ENCODE measurements around the gene KCNK15. TPM values are rescaled to one million over a fixed set of nuclear protein-coding genes. Genes with fewer than 3 reads are reported as not detected.

KCNK15 gene
- total and polyA plus RNA-seq, 7 donors = 0.08 to 0.79 (median 0.21) TPM; not detected in 1

GRCh38 chr20:44703956-44704488 is 41.6 kb upstream of the KCNK15 start:
- Histone ChIP-seq H3K9me3 (no peaks in the 10 kb centered on the region), H3K4me3 (no peak overlapping the region), H3K27me3 (ENCODE audit: insufficient read depth in 3 of 3, low read length in 2 of 3) (no peaks in the 10 kb centered on the region), H3K4me1 (peaks cover 36% of the 10 kb centered on the region), H3K27ac (peak overlapping the region; percentile 68), H3K36me3 (ENCODE audit: insufficient read depth in 1 of 2, low read depth in 1 of 2) (no peaks in the 10 kb centered on the region)
- ATAC-seq (no peak), DNase-seq (no peak)
- 74 to 91% (median 76%) methylated on average over 9 of the region's 9 CpGs for WGBS, 3 donors
- TF ChIP-seq CTCF (IDR thresholded peaks at IDR 0.05) = no peak
- intact Hi-C loops (cut with DNase I) = no loop called here

DNA sequence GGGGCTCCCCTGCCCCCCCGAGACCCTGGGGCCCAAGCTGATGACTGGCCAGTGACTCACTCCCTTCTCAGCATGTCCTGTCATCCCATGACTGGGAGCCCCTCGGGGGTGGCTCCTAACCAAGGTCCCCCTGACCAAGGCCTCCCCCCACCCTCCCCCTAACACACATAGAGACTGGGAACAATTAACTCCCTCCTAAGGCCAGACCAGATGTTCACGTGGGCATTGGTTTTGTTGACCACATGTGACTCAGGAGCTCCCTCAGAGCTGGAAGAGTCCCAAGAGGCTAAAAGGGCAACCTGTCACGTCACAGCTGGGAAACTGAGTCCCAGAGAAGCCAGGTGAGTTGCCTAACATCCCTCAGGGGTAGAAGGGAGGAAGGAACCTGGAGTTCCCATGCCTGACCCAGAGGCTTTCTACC is 41.1 kb upstream of the KCNK15 start:
- no peak for ATAC-seq
- intact Hi-C loops (cut with DNase I) = no loop called here
- H3K4me3 ChIP-seq = no peak overlapping the region
- no peak for TF ChIP-seq CTCF (IDR thresholded peaks at IDR 0.05)
- no peak overlapping the region for H3K27ac ChIP-seq
- H3K4me1 ChIP-seq = peaks cover 36% of the 10 kb centered on the region
- no peaks in the 10 kb centered on the region for H3K9me3 ChIP-seq
- peak; percentile 49 to 54 for DNase-seq
- H3K27me3 ChIP-seq (ENCODE audit: insufficient read depth in 3 of 3, low read length in 2 of 3) = no peaks in the 10 kb centered on the region
- no peaks in the 10 kb centered on the region for H3K36me3 ChIP-seq (ENCODE audit: insufficient read depth in 1 of 2, low read depth in 1 of 2)
- 61 to 64% (median 63%) methylated on average over 4 of the region's 4 CpGs for WGBS, 3 donors

DNA sequence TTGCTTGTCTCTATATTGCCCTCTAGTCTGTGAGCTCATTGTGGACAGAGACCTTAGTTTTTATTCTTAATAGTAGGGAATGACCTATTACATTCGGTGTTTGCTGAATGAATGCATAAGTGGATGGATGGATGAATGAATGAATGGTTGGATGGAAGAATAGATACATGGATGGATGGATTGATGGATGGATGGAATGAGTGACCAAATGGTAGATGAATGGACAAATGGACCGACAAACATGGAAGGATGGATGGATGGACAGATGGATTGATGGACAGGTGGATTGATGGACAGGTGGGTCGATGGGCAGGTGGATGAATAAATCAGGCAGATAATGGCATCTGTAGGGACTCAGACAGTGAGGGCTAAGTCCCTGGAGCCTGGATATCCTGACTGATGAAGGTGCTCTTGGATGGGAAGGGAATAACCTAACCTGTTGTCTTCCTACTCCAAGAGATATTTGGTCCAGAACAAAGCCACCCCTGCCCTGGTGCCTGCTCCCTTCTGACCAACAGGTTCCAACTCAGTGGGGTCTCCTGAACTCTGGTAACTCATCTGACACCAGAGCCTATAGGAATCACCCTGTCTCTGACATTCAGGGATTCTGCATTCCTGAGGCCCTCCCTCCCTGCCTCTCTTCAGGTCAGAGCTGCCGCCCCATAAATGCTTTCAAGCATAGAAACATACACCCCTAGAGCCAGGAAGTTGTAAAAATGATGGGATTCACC is 40.1 kb upstream of the KCNK15 start:
- Histone ChIP-seq H3K36me3 (ENCODE audit: insufficient read depth in 1 of 2, low read depth in 1 of 2) (no peaks in the 10 kb centered on the region), H3K9me3 (no peaks in the 10 kb centered on the region), H3K4me1 (peaks cover 36% of the 10 kb centered on the region), H3K27me3 (ENCODE audit: insufficient read depth in 3 of 3, low read length in 2 of 3) (no peaks in the 10 kb centered on the region), H3K4me3 (no peak overlapping the region), H3K27ac (peak overlapping the region; percentile 56)
- TF ChIP-seq CTCF (IDR thresholded peaks at IDR 0.05) = no peak
- DNase-seq (no peak), ATAC-seq (no peak)
- intact Hi-C loops (cut with DNase I) = no loop called here
- WGBS, 3 donors = 77 to 88% (median 83%) methylated on average over 4 of the region's 4 CpGs

DNA sequence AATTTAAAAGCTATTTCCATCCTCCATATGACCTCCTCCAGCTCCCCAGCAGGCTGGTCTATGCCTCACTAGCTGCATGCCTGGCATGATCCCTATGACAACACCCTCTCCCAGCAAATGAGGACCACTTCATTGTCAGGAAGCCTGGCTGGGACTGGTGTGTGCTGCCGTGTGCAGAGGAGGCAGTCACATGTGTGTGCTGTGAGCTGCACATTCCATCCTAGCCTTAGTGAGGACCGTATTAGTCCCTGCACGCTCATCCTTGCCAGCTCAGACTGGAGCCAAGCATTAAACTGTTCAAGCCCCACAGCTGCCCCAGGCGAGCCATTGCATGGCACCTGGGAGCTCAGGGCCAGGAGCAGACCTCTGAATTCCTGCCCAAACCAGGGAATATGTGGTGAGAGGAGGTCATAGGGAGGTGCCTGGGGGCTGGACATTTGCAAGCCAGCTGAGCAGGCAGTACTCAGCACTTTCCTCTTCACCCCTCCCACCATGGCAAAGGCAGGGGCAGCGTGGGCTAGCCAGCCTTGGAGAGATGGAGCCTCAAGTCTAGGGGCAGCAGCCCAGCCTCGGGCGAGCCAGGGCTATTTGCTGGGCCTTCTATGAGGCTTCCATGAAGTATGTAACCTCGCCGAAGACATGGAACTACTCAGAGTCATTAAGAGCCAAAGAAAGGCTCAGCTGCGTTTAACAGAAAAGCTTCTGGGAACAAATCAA is 39.2 kb upstream of the KCNK15 start:
- Histone ChIP-seq H3K4me3 (no peak overlapping the region), H3K9me3 (no peaks in the 10 kb centered on the region), H3K4me1 (peaks cover 28% of the 10 kb centered on the region), H3K27ac (peak overlapping the region; percentile 56), H3K27me3 (ENCODE audit: insufficient read depth in 3 of 3, low read length in 2 of 3) (no peaks in the 10 kb centered on the region), H3K36me3 (ENCODE audit: insufficient read depth in 1 of 2, low read depth in 1 of 2) (no peaks in the 10 kb centered on the region)
- peak; percentile 60 to 85 (median 74) for ATAC-seq
- WGBS, 3 donors = 20 to 25% (median 24%) methylated on average over 9 to 10 of the region's 10 CpGs
- intact Hi-C loops (cut with DNase I) = no loop called here
- TF ChIP-seq CTCF (IDR thresholded peaks at IDR 0.05) = no peak
- DNase-seq = peak; percentile 75 to 84

All from psoas muscle (tissue), 8 donors.